ENCODE results near the gene DHDH. TPM values are rescaled to one million over a fixed set of nuclear protein-coding genes. Genes with fewer than 3 reads are reported as not detected.
"Not testable (repeated sequence)": the region's sequence is repeated elsewhere in the genome, so short reads cannot be mapped to it uniquely, and the experiment has no call there.

The DHDH gene
- under 1 TPM in 1 of 6 experiments, not detected in 5; 0.29 TPM for total RNA-seq
- long read RNA-seq, result 0 reads

DNA sequence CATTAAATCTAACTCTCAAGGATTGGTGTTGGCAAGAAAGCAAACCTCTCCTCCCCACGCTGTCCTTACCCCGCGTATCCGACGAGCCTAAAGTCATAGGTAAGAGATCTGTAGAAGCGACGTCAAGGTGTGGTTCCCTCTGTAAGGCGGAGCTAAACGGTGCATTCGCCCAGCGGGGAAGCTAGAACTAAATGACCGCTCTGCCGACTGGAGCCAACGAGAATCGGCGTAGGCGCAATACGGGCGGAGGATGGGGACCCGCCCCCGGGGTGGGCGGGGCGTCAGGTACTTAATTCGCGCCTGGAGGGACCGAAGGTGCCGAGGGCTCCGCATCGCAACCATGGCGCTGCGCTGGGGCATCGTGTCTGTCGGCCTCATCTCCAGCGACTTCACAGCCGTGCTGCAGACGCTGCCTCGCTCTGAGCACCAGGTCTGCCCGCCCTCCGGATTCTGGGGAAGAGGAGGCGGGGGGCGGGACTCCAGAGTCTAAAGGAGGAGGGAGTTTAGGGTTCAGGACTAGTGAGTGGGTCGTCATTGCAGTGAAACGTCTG is at the start of gene DHDH:
TSS of gene DHDH (plus strand) at position 318 of the 551 bp plus-strand sequence. CDS start at position 341, 23 bp downstream.
- H3K9me3 ChIP-seq, result no peaks in the 10 kb centered on the region
- H3K36me3 ChIP-seq, result no peaks in the 10 kb centered on the region
- H3K4me1 ChIP-seq, result peaks cover 0 to 8% (median 0%) of the 10 kb centered on the region in 4 donors
- WGBS (ENCODE audit: insufficient coverage, low coverage, low lambda C conversion rate, missing lambda C conversion rate), result 3% methylated on average over 25 of the region's 43 CpGs
- ATAC-seq, result peak; percentile 84 to 88 (median 86)
- H3K4me3 ChIP-seq, result peak within 1 kb of the TSS; percentile 30 to 39 (median 31)
- DNase-seq, result peak; percentile 74 to 76 (median 75)
- TF ChIP-seq POLR2A (IDR thresholded peaks at IDR 0.05), result peak; percentile 23
- TF ChIP-seq, protein P1, sequence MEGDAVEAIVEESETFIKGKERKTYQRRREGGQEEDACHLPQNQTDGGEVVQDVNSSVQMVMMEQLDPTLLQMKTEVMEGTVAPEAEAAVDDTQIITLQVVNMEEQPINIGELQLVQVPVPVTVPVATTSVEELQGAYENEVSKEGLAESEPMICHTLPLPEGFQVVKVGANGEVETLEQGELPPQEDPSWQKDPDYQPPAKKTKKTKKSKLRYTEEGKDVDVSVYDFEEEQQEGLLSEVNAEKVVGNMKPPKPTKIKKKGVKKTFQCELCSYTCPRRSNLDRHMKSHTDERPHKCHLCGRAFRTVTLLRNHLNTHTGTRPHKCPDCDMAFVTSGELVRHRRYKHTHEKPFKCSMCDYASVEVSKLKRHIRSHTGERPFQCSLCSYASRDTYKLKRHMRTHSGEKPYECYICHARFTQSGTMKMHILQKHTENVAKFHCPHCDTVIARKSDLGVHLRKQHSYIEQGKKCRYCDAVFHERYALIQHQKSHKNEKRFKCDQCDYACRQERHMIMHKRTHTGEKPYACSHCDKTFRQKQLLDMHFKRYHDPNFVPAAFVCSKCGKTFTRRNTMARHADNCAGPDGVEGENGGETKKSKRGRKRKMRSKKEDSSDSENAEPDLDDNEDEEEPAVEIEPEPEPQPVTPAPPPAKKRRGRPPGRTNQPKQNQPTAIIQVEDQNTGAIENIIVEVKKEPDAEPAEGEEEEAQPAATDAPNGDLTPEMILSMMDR (IDR thresholded peaks at IDR 0.05), result no peak
- no peaks in the 10 kb centered on the region for H3K27me3 ChIP-seq
- intact Hi-C loops (cut with DNase I), result no loop called here
- H3K27ac ChIP-seq, result no peak within 1 kb of the TSS

DNA sequence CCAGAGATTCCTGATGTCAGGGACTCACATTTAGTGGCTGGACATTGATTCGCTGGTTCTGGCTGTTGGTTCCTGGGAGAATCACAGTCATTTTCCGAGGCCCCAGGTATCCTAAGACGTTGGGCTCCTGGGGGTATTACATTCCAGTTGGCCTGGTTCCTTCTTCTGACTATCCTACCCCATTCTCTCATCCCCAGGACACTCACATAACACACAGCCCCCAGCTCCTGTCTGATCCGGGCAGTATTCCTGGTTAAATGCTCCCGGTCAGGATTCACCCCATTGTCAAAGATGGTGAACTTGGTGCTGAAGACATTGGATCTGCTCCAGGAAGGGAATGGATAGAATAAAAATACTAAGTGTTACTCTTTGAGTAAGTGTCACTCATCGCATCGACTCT is 49.8 kb upstream of the DHDH start:
- Histone ChIP-seq H3K9me3 (no peaks in the 10 kb centered on the region), H3K27ac (no peak overlapping the region), H3K4me3 (no peak overlapping the region), H3K36me3 (no peaks in the 10 kb centered on the region), H3K27me3 (no peaks in the 10 kb centered on the region), H3K4me1 (no peaks in the 10 kb centered on the region)
- 94% methylated on average over 7 of the region's 7 CpGs for WGBS (ENCODE audit: insufficient coverage, low coverage, low lambda C conversion rate, missing lambda C conversion rate)
- intact Hi-C loops (cut with DNase I), result no loop called here
- TF ChIP-seq POLR2A (IDR thresholded peaks at IDR 0.05), result no peak
- TF ChIP-seq, protein P1 (IDR thresholded peaks at IDR 0.05), result no peak
- no peak for DNase-seq
- no peak for ATAC-seq

DNA sequence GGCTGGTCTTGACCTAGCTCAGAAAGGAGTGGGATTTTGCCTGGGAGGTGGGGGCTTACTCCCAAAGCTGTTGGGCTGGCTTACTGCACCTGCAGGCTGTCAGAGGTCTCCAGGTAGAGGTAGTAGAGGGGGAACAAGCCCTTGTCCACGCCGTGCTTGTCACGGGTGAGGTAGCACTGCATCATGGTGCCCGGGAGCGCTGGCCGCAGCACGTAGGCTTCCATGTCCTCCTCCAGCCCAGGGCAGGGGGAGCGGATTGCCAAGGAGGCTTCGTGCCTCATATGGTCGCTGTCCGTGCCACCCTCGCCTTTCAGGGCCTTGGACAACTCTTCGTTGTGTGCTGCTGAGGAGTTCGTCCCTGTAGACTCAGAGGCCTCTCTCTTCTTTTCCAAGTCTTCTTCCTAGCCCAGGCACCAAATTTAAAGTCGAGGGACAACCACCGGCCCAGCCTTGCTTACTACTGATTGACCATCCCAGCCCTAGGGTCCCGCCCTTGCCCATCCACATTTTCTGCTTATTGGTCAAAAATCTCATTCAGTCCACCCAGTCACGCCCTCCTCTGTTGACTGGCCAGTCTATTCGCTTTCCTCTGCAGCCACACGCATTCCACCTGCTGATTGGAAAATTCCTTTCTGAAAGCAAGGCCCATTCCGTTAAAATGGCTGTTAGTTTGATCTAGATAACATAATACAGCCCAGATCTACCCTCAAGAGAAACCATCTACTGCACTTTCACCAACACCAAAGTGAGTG is 45.5 kb upstream of the DHDH start:
- WGBS (ENCODE audit: insufficient coverage, low coverage, low lambda C conversion rate, missing lambda C conversion rate), result 82% methylated on average over 8 of the region's 21 CpGs
- H3K9me3 ChIP-seq, result no peaks in the 10 kb centered on the region
- H3K27me3 ChIP-seq, result no peaks in the 10 kb centered on the region
- H3K4me1 ChIP-seq, result no peaks in the 10 kb centered on the region
- no peaks in the 10 kb centered on the region for H3K36me3 ChIP-seq
- ATAC-seq (peak in 1 of 4 donors; percentile 27), DNase-seq (no peak)
- H3K27ac ChIP-seq, result no peak overlapping the region
- intact Hi-C loops (cut with DNase I), result no loop called here
- TF ChIP-seq POLR2A (IDR thresholded peaks at IDR 0.05), result no peak
- TF ChIP-seq, protein P1 (IDR thresholded peaks at IDR 0.05), result no peak
- no peak overlapping the region for H3K4me3 ChIP-seq

DNA sequence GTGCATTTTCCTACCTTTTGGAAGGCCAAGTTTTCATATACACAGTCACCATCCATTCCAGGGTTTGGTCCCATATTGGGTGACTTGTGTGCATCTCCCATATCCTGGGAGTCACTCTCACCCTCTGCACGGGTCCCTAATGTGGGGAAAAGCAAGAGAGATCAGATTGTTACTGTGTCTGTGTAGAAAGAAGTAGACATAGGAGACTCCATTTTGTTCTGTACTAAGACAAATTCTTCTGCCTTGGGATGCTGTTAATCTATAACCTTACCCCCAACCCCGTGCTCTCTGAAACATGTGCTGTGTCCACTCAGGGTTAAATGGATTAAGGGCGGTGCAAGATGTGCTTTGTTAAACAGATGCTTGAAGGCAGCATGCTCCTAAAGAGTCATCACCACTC is 44.0 kb upstream of the DHDH start:
- H3K9me3 ChIP-seq; H3K36me3 ChIP-seq; H3K4me3 ChIP-seq; DNase-seq; H3K27me3 ChIP-seq; intact Hi-C loops (cut with DNase I); ATAC-seq; H3K4me1 ChIP-seq; H3K27ac ChIP-seq: not testable (repeated sequence)
- WGBS (ENCODE audit: insufficient coverage, low coverage, low lambda C conversion rate, missing lambda C conversion rate), result 25% methylated on average over 3 of the region's 3 CpGs

DNA sequence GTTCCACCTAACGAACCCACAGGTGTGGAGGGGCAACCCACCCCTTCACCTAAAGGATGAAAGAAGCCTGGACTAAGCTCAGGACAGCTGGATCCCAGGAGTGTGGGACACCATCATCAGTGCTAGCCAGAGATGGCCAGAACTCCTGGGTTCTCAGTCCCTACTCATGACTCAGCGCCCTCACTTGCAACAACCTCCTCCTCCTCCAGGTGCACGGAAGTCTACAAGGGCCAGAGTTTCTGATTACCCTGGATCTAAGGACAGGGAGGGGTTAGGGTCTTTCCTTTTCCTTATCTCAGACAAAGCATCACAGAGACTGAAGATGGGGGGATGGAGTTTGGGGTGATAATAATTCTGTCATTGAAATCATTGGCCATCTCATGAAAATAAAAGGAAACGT is 42.9 kb upstream of the DHDH start:
- intact Hi-C loops (cut with DNase I), result no loop called here
- no peak for TF ChIP-seq POLR2A (IDR thresholded peaks at IDR 0.05)
- TF ChIP-seq, protein P1 (IDR thresholded peaks at IDR 0.05), result no peak
- no peak overlapping the region for H3K27ac ChIP-seq
- H3K4me1 ChIP-seq, result no peaks in the 10 kb centered on the region
- ATAC-seq, result no peak
- H3K9me3 ChIP-seq, result no peaks in the 10 kb centered on the region
- no peaks in the 10 kb centered on the region for H3K27me3 ChIP-seq
- H3K4me3 ChIP-seq, result no peak overlapping the region
- WGBS (ENCODE audit: insufficient coverage, low coverage, low lambda C conversion rate, missing lambda C conversion rate), result 62% methylated on average over 4 of the region's 4 CpGs
- H3K36me3 ChIP-seq, result no peaks in the 10 kb centered on the region
- no peak for DNase-seq
